ENCODE results near the gene BRF1.

- TF ChIP-seq CTCF (IDR thresholded peaks at IDR 0.05) = no peak
- no peak for TF ChIP-seq POLR2A (IDR thresholded peaks at IDR 0.05)
Measured at GRCh38 chr14:105168093-105168420, 132.7 kb downstream of the BRF1 start.
